GM21786 (cell line): Measurements from ENCODE around the gene NHLRC4.
"Not testable (repeated sequence)": the region's sequence is repeated elsewhere in the genome, so short reads cannot be mapped to it uniquely, and the experiment has no call there.

Experiments used
- ATAC-seq: cut with Tn5 transposase; IDR thresholded peaks from one replicate; pipeline ENCODE4 v1.9.1; 2021; ENCODE audit not compliant: unreplicated experiment

Gene NHLRC4

GRCh38 chr16:596736-597060 lies 29.9 kb downstream of the NHLRC4 start:
- no peak for ATAC-seq

DNA sequence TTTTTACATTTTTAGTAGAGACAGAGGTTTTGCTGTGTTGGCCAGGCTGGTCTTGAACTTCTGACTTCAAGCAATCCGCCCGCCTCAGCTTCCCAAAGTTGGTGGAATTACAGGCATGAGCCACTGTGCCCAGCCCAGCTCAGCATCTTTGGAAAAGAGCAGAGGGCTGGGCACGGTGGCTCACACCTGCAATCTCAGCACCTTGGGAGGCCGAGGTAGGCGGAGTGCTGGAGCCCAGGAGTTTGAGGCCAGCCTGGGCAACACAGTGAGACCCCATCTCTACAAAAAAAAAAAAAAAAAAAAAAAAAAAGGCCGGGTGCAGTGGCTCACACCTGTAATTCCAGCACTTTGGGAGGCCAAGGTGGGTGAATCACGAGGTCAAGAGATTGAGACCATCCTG lies 30.9 kb downstream of the NHLRC4 start:
- ATAC-seq, result not testable (repeated sequence)

DNA sequence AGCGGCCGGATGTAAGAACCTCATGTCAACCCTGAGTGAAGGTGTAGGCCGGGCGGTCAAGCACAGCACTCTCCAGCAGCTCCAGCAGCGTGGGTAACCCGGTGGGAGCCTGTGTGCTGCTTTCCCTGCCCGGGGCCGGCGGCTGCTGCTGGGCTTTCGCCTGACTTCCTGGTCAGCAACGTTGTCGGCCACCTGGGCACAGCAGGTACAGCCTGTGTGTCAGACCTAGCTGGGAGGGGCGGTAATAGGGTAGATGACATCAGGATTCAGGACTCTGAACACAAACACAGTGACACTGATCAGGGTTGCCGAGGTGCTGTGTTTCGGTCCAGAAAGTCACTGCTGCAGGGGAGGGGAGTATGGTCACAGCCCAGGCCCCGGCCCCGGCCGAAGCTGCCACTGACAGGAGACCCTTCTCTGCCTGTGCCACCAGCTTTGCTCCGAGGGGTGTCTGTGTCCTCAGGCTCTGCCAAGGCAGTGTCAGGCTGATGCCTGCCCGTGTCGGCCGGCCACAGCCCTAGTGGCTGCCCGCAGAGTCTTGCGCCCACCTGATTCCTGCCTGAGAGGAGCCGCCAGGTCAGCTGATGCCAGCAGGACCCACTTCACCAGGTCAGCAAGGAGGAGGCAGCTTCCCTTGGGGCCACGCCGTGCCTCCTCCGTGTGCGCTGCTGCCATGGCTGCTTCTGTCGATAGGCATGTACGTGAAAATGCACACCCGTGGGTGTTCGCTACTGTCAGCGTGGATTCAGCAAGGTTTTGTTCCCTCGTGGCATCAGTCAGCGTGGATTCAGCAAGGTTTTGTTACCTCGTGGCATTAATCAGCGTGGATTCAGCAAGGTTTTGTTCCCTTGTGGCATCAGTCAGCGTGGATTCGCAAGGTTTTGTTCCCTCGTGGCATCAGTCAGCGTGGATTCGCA lies 32.3 kb downstream of the NHLRC4 start:
- no peak for ATAC-seq

GRCh38 chr16:600781-601180 lies 34.0 kb downstream of the NHLRC4 start:
- no peak for ATAC-seq

DNA sequence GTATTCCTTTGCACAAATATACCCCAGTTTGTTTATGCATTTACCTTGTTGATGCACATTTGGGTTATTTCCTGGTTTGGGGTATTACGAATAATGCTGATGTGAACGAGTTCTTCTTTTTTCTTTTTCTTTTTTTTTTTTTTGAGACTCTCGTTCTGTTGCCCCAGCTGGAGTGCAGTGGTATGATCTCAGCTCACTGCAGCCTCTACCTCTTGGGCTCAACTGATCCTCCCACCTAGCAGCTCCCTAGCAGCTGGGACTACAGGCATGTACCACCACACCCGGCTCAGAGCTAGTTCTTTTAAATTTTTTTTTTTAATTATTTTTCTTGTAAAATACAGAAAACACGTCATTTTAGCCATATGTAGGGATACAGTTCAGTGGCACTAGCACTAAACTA lies 37.1 kb downstream of the NHLRC4 start:
- ATAC-seq, result no peak

DNA sequence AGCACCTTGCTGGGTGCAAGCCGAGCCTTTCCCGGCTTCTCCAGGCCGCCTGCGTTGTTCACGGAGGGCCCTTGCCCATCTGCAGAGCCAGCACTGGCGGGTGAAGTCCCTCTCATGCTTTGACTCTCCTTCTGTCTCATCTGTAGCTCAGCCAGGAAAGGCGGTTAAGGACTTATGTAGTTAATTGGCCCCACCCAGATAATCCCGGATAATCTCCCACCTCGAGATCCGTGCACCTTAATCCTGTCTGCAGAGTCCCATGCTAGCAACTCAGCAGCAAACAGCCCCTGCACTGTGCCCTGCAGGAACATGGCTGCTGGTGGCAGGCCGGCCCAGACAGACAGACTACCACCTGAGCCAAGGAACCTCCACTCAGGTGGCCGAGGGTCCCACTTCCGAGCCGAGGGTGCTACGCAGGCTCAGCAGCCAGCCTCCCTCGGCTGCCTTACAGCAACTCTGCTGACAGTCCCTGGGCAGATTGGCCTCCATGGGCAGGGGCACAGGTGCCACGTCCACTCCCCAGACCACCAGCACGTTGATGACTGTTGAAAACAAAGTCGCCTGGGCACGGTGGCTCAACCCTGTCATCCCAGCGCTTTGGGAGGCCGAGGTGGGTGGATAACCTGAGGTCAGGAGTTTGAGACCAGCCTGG lies 40.0 kb downstream of the NHLRC4 start:
- ATAC-seq, result no peak

GRCh38 chr16:608019-608418 lies 41.2 kb downstream of the NHLRC4 start:
- ATAC-seq, result no peak

- ATAC-seq, result no peak
Measured at GRCh38 chr16:609316-609715, 42.5 kb downstream of the NHLRC4 start.

GRCh38 chr16:609984-610383 lies 43.2 kb downstream of the NHLRC4 start:
- ATAC-seq, result no peak

DNA sequence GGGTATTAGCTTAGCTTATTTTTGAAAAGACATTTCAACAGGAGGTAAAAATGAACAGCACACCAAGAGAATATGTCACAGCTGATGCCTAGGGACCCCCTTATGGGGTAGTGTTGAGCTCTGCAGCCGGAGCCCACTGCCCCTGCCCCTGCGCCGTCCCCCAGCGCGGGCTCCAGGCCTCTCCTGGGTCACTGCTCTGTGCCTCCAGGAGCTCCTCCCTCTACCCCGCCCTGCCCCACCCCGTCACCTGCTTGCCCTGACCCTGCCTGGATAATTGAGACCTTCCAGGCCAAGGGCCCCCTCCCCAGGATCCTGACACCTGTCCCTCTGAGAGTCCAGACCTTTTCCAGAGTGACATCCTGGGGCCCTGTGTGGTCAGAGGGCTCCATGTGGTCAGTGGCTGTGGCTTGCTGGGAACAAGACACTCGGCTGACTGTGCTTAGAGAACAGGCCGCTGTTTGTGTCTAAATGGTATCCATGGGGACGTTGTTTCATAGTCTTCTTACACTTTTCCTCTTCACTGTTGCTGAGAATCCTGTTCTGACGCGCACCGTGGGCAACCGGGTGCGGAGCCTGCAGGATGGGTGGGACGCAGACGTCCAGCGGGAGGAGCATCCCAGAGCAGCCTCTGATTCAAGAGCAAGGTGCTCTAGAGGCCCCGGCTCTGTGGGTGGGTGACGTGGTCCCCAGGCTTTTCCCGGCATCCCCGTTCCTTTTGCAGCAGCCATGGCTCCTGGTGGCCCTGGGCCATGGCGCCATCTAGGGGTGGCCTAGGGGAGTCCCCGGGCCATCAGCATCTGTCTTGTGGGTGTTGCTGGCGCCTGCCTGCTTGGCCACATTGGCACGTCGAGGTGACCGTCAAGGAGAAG lies 43.9 kb downstream of the NHLRC4 start:
- ATAC-seq, result no peak

DNA sequence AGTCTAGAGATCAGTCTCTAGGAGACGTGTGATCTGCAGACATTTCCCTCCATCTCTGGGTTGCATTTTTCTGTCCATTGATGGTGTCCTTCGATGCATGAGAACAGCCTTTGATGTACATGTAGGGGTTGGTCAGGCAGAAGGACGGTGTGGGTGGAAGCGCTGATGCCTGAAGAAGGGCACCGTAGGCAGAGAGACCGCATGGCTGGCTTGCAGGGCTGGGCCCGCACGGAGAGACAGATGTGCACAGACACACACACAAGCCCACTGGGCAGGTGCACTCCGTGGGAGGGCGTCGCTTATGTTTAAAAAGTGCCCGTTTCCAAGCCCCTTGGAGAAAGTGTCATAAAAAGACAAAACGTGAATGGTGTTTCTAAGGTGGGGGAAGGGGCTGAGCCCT lies 48.3 kb downstream of the NHLRC4 start:
- no peak for ATAC-seq

DNA sequence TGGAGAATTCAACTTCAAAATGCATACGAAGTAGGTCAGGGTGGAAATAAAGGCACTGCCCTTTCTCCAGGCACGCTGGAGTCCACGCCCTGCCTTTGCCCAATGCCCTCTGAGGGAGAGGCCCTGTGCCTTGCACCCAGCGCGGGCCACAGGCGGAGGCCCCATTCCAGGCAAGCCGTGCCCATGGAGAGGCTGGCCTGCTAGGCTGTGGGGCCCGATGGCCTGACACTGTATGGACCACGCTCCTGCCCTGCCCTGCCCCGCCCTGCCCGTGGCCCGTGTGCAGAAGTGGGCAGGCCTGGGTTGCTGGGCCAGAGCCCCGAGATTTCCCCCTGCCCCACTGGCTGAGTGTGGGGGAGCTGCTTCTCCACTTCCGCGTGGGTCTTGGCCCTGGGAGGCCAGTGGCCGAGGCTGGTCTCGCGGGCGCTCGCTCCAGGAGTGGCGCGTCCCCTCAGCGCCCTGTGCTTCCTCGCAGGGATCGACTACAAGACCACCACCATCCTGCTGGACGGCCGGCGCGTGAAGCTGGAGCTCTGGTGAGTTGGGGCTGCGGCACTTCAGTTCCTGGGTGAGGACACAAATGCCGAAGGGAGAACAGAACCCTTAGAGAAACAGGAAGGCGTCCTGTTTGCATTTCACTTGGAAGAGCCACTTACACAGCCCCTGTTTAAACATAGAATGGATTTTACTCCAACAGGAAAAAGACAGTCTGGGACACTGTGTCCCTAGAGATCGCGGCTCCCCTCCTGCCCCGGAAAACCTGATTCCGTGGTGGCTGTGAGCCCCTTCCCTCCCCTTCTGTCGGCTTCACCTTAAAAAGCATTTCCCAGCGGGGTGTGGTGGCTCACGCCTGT lies 50.2 kb downstream of the NHLRC4 start:
- ATAC-seq, result no peak

GRCh38 chr16:617855-618254 lies 51.0 kb downstream of the NHLRC4 start:
- no peak for ATAC-seq
